K562 (cell line): ENCODE results near the gene MYBL2. TPM values are rescaled to one million over a fixed set of nuclear protein-coding genes. Genes with fewer than 3 reads are reported as not detected.

Experiments used
- ATAC-seq: fragments of 200-7000 bp; cut with Tn5 transposase; 3 replicates; pipeline ENCODE4 v1.9.1; 2020; ENCODE audit warnings: moderate library complexity
- BruUV-seq: library from RNA; stranded (reverse); fragments of 400-500 nt; replicated peaks from 2 replicates; lab custom pipeline; 2021; lab: Mats Ljungman, UMichigan
- CTCF ChIA-PET: fragments of 300-600 bp; formaldehyde crosslinking; extraction: SDS; loops from one replicate; lab custom pipeline; 2021; ENCODE audit warnings: low intra/inter-chr PET ratio; lab: Yijun Ruan, JAX
- POLR2A ChIA-PET: fragments of 300-600, 350-650 bp; sonication (Branson Sonifier 250); formaldehyde crosslinking; extraction: SDS; loops from one replicate; lab custom pipeline; 2021; ENCODE audit warnings: antibody characterized with exemption, inconsistent platforms; lab: Yijun Ruan, JAX
- DNase-seq, 4 experiments: peaks; one replicate each; pipeline versions ENCODE4 v3.0.0 to v3.0.0-alpha.2; 2011 to 2018; ENCODE audit warnings: low spot score in 3 of 4, mixed read lengths in 3 of 4; ENCODE audit errors: extremely low read depth in 1 of 4
- FAIRE-seq: peaks from 2 replicates; lab custom pipeline; 2011; peaks lifted over from hg19 to GRCh38; lab: Jason Lieb, UNC
- H2AFZ ChIP-seq: 2 replicates; pipeline ENCODE4 v1.6.0; 2011; ENCODE audit warnings: low read depth, low read length, control low read depth, inconsistent platforms
- H3K27ac ChIP-seq: fragments of 200-600 bp; 3 replicates; pipeline ENCODE4 v1.8.0; 2011; ENCODE audit warnings: low read depth, mild to moderate bottlenecking, control low read depth, inconsistent platforms, low read length, moderate library complexity, mixed read lengths; ENCODE audit errors: extremely low read depth
- H3K27me3 ChIP-seq, 2 experiments: fragments of 300-600 bp in 1 of 2; 2 replicates in 1 of 2; 3 replicates in 1 of 2; pipeline versions ENCODE4 v1.6.0 to v1.8.0; 2011; ENCODE audit warnings: inconsistent platforms in 2 of 2, low read length in 2 of 2, mild to moderate bottlenecking in 1 of 2, mixed read lengths in 1 of 2, moderate library complexity in 1 of 2; ENCODE audit not compliant: control insufficient read depth in 2 of 2, insufficient read depth in 2 of 2
- H3K36me3 ChIP-seq: fragments of 300-600 bp; 3 replicates; pipeline ENCODE4 v1.8.0; 2011; ENCODE audit warnings: mild to moderate bottlenecking, low read length, inconsistent platforms; ENCODE audit not compliant: control insufficient read depth, insufficient read depth
- H3K4me1 ChIP-seq, 2 experiments: fragments of 200-600 bp in 1 of 2; replicated peaks in 1 of 2; 2 replicates in 1 of 2; 3 replicates in 1 of 2; pipeline versions ENCODE4 v1.5.1 to v1.8.0; 2011; ENCODE audit warnings: inconsistent platforms in 2 of 2, low read length in 2 of 2, mild to moderate bottlenecking in 1 of 2, mixed read lengths in 1 of 2, moderate library complexity in 1 of 2; ENCODE audit not compliant: control insufficient read depth in 2 of 2, insufficient read depth in 2 of 2
- H3K4me2 ChIP-seq: 2 replicates; pipeline ENCODE4 v1.6.1; 2011; ENCODE audit warnings: low read length, control low read depth, inconsistent platforms, mixed read lengths; ENCODE audit not compliant: insufficient read depth
- H3K4me3 ChIP-seq: fragments of 200-600 bp; sonication (generic), shearing (Covaris generic); 2 replicates; pipeline ENCODE4 v1.5.1; 2016; ENCODE audit warnings: control low read depth, inconsistent platforms
- H3K79me2 ChIP-seq: fragments of 200-600 bp; 3 replicates; pipeline ENCODE4 v1.8.0; 2011; ENCODE audit warnings: low read length, inconsistent platforms; ENCODE audit not compliant: control insufficient read depth, insufficient read depth
- H3K9ac ChIP-seq, 2 experiments: 2 replicates each; pipeline versions ENCODE4 v1.6.0 to v1.6.1; 2011; ENCODE audit warnings: low read depth in 2 of 2, low read length in 2 of 2, control low read depth in 1 of 2, inconsistent platforms in 1 of 2, mild to moderate bottlenecking in 1 of 2, mixed read lengths in 1 of 2; ENCODE audit not compliant: insufficient read depth in 1 of 2
- H3K9me1 ChIP-seq: one replicate; pipeline ENCODE4 v1.6.0; 2011; ENCODE audit warnings: inconsistent platforms, mild to moderate bottlenecking, low read length, moderate library complexity; ENCODE audit not compliant: control insufficient read depth, insufficient read depth
- H3K9me3 ChIP-seq: replicated peaks from 2 replicates; pipeline ENCODE4 v1.5.1; 2011; ENCODE audit warnings: low read depth, low read length, inconsistent platforms; ENCODE audit not compliant: control insufficient read depth, insufficient read depth
- H4K20me1 ChIP-seq: replicated peaks from 2 replicates; pipeline ENCODE4 v1.6.1; 2011; ENCODE audit warnings: low read length, inconsistent platforms, mixed read lengths; ENCODE audit not compliant: control insufficient read depth, insufficient read depth
- MAFG ChIP-seq: fragments of 450-650 bp; conservative IDR thresholded peaks from 2 replicates; pipeline ENCODE4 v1.6.1; 2016; ENCODE audit warnings: missing genetic modification characterization, missing compliant biosample characterization
- RBM39 ChIP-seq: fragments of 200-400 bp; formaldehyde crosslinking; optimal IDR thresholded peaks from 2 replicates; pipeline ENCODE3; 2018; ENCODE audit warnings: low read depth, low read length
- RFX1 ChIP-seq: fragments of 450-650 bp; IDR thresholded peaks from 2 replicates; pipeline ENCODE4 v1.6.1; 2016; ENCODE audit warnings: mild to moderate bottlenecking, moderate library complexity
- RHOXF2B ChIP-seq: fragments of 250-450 bp; sonication (Bioruptor Pico); conservative IDR thresholded peaks from 2 replicates; pipeline ENCODE4 v1.5.1; 2021
- ZNF140 ChIP-seq: fragments of 250-450 bp; sonication (Bioruptor Pico); IDR thresholded peaks from 2 replicates; pipeline ENCODE4 v1.8.0; 2021; ENCODE audit warnings: moderate library complexity, mild to moderate bottlenecking, inconsistent platforms
- ZNF764 ChIP-seq: fragments of 250-450 bp; sonication (Bioruptor Pico); IDR thresholded peaks from 2 replicates; pipeline ENCODE4 v1.4.0; 2020; ENCODE audit warnings: low read depth, mild to moderate bottlenecking, moderate library complexity
- WGBS: fragments of 100-300 bp; shearing (Covaris generic); methylation state at CpG from one replicate; pipeline ENCODE4 v1.1.6; 2016; ENCODE audit warnings: low coverage, mixed read lengths; ENCODE audit not compliant: insufficient coverage; ENCODE audit errors: missing lambda C conversion rate; 5-methylcytosine and 5-hydroxymethylcytosine counted together
- in situ Hi-C: fragments of 300-500 bp; cut with MboI; formaldehyde crosslinking; loops from 4 replicates; pipeline ENCODE4 v1.15.0; 2018; ENCODE audit warnings: inconsistent platforms, mixed read lengths
- intact Hi-C: fragments of 100-400 bp; cut with micrococcal nuclease; formaldehyde crosslinking; loops from 2 replicates; pipeline ENCODE4 v1.14.2; 2022
- polyA plus RNA-seq, 8 experiments: library from polyadenylated mRNA; depleted of rRNA in 4 of 8; stranded (reverse) in 5 of 8; unstranded in 3 of 8; fragments of >200 nt; fragmentation: Nextera tagmentation in 2 of 8; fragmentation: Illumina TruSeq in 1 of 8; extraction: Ambion mirVana in 2 of 8; extraction: Trizol in 1 of 8; gene quantifications; 2 replicates each; pipeline versions ENCODE4 v1.2.1 to v1.2.3, GENCODE V29; 2011 to 2014; ENCODE audit warnings: inconsistent platforms in 1 of 8, missing spikeins in 1 of 8
- total RNA-seq, 7 experiments: library from RNA; depleted of rRNA in 6 of 7; stranded (reverse); fragments of >200 nt in 6 of 7; fragmentation: Illumina TruSeq in 2 of 7; extraction: Trizol in 2 of 7; gene quantifications; 2 replicates each; pipeline versions ENCODE4 v1.2.1 to v1.2.3, GENCODE V29; 2011 to 2021; ENCODE audit warnings: low replicate concordance in 1 of 7
- TF ChIP-seq, protein P1 (sequence below), 2 experiments: fragments of 450-650 bp; IDR thresholded peaks; 2 replicates each; pipeline ENCODE4 v1.6.1; 2018; ENCODE audit warnings: mild to moderate bottlenecking in 2 of 2, low read depth in 1 of 2; ENCODE audit not compliant: partially characterized antibody in 2 of 2
- TF ChIP-seq, protein P2 (sequence below): sonication (generic); formaldehyde crosslinking; IDR thresholded peaks from 2 replicates; pipeline ENCODE4 v1.8.0; 2022; ENCODE audit warnings: mild to moderate bottlenecking, missing genetic modification reagents
- TF ChIP-seq, protein P3 (sequence below): fragments of 450-650 bp; conservative IDR thresholded peaks from 2 replicates; pipeline ENCODE4 v1.6.1; 2016; ENCODE audit warnings: missing genetic modification characterization, low read depth, mild to moderate bottlenecking, missing compliant biosample characterization, moderate library complexity
- TF ChIP-seq, protein P4 (sequence below): fragments of 450-650 bp; IDR thresholded peaks from 2 replicates; pipeline ENCODE4 v1.6.1; 2018; ENCODE audit not compliant: partially characterized antibody

Gene MYBL2
- total and polyA plus RNA-seq, 9 of the 15 experiments (the other 6 are each of a cell fraction or from before 2014, with no cell fraction given), result 4.4 to 169 (median 52.5) TPM

DNA sequence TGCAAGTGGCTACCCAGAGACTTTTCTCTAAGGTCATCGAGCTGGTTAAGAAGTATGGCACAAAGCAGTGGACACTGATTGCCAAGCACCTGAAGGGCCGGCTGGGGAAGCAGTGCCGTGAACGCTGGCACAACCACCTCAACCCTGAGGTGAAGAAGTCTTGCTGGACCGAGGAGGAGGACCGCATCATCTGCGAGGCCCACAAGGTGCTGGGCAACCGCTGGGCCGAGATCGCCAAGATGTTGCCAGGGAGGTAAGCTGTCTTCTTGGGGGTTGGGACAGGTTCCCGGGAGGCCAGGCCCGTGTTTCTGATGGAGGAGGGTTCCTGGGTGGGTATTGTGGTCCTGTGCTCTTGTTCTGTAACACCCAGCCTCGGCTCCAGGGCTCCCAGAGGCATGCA lies 19.9 kb downstream of the MYBL2 start (continued):
- TF ChIP-seq, protein P1, sequence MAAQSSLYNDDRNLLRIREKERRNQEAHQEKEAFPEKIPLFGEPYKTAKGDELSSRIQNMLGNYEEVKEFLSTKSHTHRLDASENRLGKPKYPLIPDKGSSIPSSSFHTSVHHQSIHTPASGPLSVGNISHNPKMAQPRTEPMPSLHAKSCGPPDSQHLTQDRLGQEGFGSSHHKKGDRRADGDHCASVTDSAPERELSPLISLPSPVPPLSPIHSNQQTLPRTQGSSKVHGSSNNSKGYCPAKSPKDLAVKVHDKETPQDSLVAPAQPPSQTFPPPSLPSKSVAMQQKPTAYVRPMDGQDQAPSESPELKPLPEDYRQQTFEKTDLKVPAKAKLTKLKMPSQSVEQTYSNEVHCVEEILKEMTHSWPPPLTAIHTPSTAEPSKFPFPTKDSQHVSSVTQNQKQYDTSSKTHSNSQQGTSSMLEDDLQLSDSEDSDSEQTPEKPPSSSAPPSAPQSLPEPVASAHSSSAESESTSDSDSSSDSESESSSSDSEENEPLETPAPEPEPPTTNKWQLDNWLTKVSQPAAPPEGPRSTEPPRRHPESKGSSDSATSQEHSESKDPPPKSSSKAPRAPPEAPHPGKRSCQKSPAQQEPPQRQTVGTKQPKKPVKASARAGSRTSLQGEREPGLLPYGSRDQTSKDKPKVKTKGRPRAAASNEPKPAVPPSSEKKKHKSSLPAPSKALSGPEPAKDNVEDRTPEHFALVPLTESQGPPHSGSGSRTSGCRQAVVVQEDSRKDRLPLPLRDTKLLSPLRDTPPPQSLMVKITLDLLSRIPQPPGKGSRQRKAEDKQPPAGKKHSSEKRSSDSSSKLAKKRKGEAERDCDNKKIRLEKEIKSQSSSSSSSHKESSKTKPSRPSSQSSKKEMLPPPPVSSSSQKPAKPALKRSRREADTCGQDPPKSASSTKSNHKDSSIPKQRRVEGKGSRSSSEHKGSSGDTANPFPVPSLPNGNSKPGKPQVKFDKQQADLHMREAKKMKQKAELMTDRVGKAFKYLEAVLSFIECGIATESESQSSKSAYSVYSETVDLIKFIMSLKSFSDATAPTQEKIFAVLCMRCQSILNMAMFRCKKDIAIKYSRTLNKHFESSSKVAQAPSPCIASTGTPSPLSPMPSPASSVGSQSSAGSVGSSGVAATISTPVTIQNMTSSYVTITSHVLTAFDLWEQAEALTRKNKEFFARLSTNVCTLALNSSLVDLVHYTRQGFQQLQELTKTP (IDR thresholded peaks at IDR 0.05; ENCODE audit: low read depth in 1 of 2, partially characterized antibody in 2 of 2), result no peak

DNA sequence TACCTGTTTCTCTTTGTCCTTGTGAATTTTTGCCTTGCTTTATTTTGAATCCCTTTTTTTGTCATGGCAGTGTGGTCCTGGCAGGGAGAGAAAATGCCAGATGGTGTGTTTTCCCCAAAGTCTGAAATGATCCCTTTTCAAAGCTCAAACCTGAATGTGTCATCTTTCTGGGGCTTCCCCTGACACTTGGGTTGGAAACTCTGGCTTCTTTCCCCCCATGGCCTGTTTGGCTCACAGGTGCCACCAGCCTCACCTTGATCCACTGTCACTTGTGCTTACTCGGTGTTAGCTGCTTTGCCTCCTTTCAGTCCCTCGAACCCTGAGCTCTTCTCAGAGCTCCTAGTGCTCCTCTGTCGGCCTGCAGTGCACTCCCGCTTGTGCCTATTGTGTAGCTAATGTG lies 22.3 kb downstream of the MYBL2 start:
- H3K36me3 ChIP-seq, result peaks cover 68% of the 10 kb centered on the region
- H3K4me3 ChIP-seq, result no peak overlapping the region
- no peaks in the 10 kb centered on the region for H3K9me1 ChIP-seq
- no peak overlapping the region for H3K4me2 ChIP-seq
- in situ Hi-C loops, result no loop called here
- intact Hi-C loops, result no loop called here
- ChIA-PET POLR2A (interaction anchor here (0.5 to 1.4 kb wide), 7 partner anchors 13 to 243 kb away, joined by 3 to 7 read pairs (median 4); no protein-coding TSS in a partner anchor), CTCF (no interaction called here)
- BruUV-seq, result no TSS peak
- no peaks in the 10 kb centered on the region for H3K9me3 ChIP-seq
- WGBS, result 81% methylated on average over 4 of the region's 4 CpGs
- DNase-seq (no peak), ATAC-seq (no peak), FAIRE-seq (no peak)
- H3K79me2 ChIP-seq, result no peaks in the 10 kb centered on the region; the same call in 2 of the 3 replicates
- peaks cover 17 to 23% of the 10 kb centered on the region in 2 experiments; a peak in 4 of 5 replicates for H3K4me1 ChIP-seq
- no peak overlapping the region for H2AFZ ChIP-seq
- no peak overlapping the region for H3K27ac ChIP-seq
- H3K9ac ChIP-seq, result no peak overlapping the region
- no peaks in the 10 kb centered on the region for H3K27me3 ChIP-seq
- peaks cover 13% of the 10 kb centered on the region; the same call in 1 of the 2 replicates for H4K20me1 ChIP-seq
- TF ChIP-seq MAFG (no peak), RHOXF2B (CRISPR knock-in tag) (no peak), ZNF140 (CRISPR knock-in tag) (no peak), RFX1 (no peak), ZNF764 (CRISPR knock-in tag) (no peak), RBM39 (no peak)
- TF ChIP-seq, protein P2, sequence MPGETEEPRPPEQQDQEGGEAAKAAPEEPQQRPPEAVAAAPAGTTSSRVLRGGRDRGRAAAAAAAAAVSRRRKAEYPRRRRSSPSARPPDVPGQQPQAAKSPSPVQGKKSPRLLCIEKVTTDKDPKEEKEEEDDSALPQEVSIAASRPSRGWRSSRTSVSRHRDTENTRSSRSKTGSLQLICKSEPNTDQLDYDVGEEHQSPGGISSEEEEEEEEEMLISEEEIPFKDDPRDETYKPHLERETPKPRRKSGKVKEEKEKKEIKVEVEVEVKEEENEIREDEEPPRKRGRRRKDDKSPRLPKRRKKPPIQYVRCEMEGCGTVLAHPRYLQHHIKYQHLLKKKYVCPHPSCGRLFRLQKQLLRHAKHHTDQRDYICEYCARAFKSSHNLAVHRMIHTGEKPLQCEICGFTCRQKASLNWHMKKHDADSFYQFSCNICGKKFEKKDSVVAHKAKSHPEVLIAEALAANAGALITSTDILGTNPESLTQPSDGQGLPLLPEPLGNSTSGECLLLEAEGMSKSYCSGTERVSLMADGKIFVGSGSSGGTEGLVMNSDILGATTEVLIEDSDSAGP (CRISPR knock-in tag), result no peak
- TF ChIP-seq, protein P3, sequence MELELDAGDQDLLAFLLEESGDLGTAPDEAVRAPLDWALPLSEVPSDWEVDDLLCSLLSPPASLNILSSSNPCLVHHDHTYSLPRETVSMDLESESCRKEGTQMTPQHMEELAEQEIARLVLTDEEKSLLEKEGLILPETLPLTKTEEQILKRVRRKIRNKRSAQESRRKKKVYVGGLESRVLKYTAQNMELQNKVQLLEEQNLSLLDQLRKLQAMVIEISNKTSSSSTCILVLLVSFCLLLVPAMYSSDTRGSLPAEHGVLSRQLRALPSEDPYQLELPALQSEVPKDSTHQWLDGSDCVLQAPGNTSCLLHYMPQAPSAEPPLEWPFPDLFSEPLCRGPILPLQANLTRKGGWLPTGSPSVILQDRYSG (tag), result no peak
- TF ChIP-seq, protein P4, sequence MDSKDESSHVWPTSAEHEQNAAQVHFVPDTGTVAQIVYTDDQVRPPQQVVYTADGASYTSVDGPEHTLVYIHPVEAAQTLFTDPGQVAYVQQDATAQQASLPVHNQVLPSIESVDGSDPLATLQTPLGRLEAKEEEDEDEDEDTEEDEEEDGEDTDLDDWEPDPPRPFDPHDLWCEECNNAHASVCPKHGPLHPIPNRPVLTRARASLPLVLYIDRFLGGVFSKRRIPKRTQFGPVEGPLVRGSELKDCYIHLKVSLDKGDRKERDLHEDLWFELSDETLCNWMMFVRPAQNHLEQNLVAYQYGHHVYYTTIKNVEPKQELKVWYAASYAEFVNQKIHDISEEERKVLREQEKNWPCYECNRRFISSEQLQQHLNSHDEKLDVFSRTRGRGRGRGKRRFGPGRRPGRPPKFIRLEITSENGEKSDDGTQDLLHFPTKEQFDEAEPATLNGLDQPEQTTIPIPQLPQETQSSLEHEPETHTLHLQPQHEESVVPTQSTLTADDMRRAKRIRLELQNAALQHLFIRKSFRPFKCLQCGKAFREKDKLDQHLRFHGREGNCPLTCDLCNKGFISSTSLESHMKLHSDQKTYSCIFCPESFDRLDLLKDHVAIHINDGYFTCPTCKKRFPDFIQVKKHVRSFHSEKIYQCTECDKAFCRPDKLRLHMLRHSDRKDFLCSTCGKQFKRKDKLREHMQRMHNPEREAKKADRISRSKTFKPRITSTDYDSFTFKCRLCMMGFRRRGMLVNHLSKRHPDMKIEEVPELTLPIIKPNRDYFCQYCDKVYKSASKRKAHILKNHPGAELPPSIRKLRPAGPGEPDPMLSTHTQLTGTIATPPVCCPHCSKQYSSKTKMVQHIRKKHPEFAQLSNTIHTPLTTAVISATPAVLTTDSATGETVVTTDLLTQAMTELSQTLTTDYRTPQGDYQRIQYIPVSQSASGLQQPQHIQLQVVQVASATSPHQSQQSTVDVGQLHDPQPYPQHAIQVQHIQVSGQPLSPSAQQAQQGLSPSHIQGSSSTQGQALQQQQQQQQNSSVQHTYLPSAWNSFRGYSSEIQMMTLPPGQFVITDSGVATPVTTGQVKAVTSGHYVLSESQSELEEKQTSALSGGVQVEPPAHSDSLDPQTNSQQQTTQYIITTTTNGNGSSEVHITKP, result no peak
